ENCODE results near the gene OSBPL6. TPM values are rescaled to one million over a fixed set of nuclear protein-coding genes. Genes with fewer than 3 reads are reported as not detected.

OSBPL6 gene
- total RNA-seq, 4 donors from 2014 or later = 11.6 to 51.1 (median 40.7) TPM

GRCh38 chr2:178330175-178331017 lies 136.1 kb downstream of the OSBPL6 start:
- no peak for TF ChIP-seq CTCF (IDR thresholded peaks at IDR 0.05 in 4 of 5, conservative IDR thresholded peaks at IDR 0.05 in 1 of 5)
- TF ChIP-seq POLR2A (IDR thresholded peaks at IDR 0.05) = no peak
- Histone ChIP-seq H3K36me3 (no peaks in the 10 kb centered on the region), H3K27me3 (no peaks in the 10 kb centered on the region), H3K27ac (peak overlapping the region in 3 of 4 donors; percentile 57 to 67 (median 66)), H3K4me1 (peaks cover 7 to 27% of the 10 kb centered on the region in 2 donors), H3K4me3 (no peak overlapping the region), H3K9me3 (no peaks in the 10 kb centered on the region)
- intact Hi-C loops (cut with DNase I; ENCODE audit: low total_unique reads) = no loop called here
- in situ Hi-C loops (cut with MboI; ENCODE audit: low sequenced_read_pairs in 4 of 4) = no loop called here
- ATAC-seq (no peak), DNase-seq (no peak)

GRCh38 chr2:178331474-178332432 lies 137.4 kb downstream of the OSBPL6 start:
- in situ Hi-C loops (cut with MboI; ENCODE audit: low sequenced_read_pairs in 4 of 4) (no loop called here), intact Hi-C loops (cut with DNase I; ENCODE audit: low total_unique reads) (no loop called here)
- Histone ChIP-seq H3K9me3 (no peaks in the 10 kb centered on the region), H3K36me3 (peaks cover 0 to 7% of the 10 kb centered on the region in 2 donors), H3K27ac (peak overlapping the region; percentile 12 to 67 (median 62)), H3K27me3 (no peaks in the 10 kb centered on the region), H3K4me1 (peaks cover 7 to 27% of the 10 kb centered on the region in 2 donors), H3K4me3 (no peak overlapping the region)
- no peak for TF ChIP-seq CTCF (IDR thresholded peaks at IDR 0.05 in 4 of 5, conservative IDR thresholded peaks at IDR 0.05 in 1 of 5)
- TF ChIP-seq POLR2A (IDR thresholded peaks at IDR 0.05) = no peak
- ATAC-seq = peak; percentile 88 to 90
- DNase-seq = peak; percentile 48 to 73

- Histone ChIP-seq H3K27ac (peak overlapping the region in 3 of 4 donors; percentile 39 to 67 (median 57)), H3K36me3 (peaks cover 0 to 23% of the 10 kb centered on the region in 2 donors), H3K4me1 (peaks cover 7 to 27% of the 10 kb centered on the region in 2 donors), H3K9me3 (no peaks in the 10 kb centered on the region), H3K27me3 (no peaks in the 10 kb centered on the region), H3K4me3 (no peak overlapping the region)
- TF ChIP-seq CTCF (IDR thresholded peaks at IDR 0.05 in 4 of 5, conservative IDR thresholded peaks at IDR 0.05 in 1 of 5) (no peak), POLR2A (IDR thresholded peaks at IDR 0.05) (no peak)
- intact Hi-C loops (cut with DNase I; ENCODE audit: low total_unique reads) (no loop called here), in situ Hi-C loops (cut with MboI; ENCODE audit: low sequenced_read_pairs in 4 of 4) (no loop called here)
- no peak for ATAC-seq
- DNase-seq = no peak
Observed at GRCh38 chr2:178333851-178334250, 139.5 kb downstream of the OSBPL6 start.

GRCh38 chr2:178335230-178335629 lies 140.9 kb downstream of the OSBPL6 start:
- no peak overlapping the region for H3K4me3 ChIP-seq
- ATAC-seq (no peak), DNase-seq (no peak)
- H3K9me3 ChIP-seq = no peaks in the 10 kb centered on the region
- in situ Hi-C loops (cut with MboI; ENCODE audit: low sequenced_read_pairs in 4 of 4) = no loop called here
- intact Hi-C loops (cut with DNase I; ENCODE audit: low total_unique reads) = no loop called here
- H3K36me3 ChIP-seq = peaks cover 0 to 33% of the 10 kb centered on the region in 2 donors
- H3K27ac ChIP-seq = no peak overlapping the region
- TF ChIP-seq CTCF (IDR thresholded peaks at IDR 0.05 in 4 of 5, conservative IDR thresholded peaks at IDR 0.05 in 1 of 5) (no peak), POLR2A (IDR thresholded peaks at IDR 0.05) (no peak)
- H3K4me1 ChIP-seq = peaks cover 7 to 27% of the 10 kb centered on the region in 2 donors
- no peaks in the 10 kb centered on the region for H3K27me3 ChIP-seq

Measured in gastrocnemius medialis (tissue), 4 donors.